ENCODE measurements around the gene FLNC. TPM values are rescaled to one million over a fixed set of nuclear protein-coding genes. Genes with fewer than 3 reads are reported as not detected.

Gene FLNC
- total RNA-seq, 1 experiment from 2014 or later, result 10.2 TPM

DNA sequence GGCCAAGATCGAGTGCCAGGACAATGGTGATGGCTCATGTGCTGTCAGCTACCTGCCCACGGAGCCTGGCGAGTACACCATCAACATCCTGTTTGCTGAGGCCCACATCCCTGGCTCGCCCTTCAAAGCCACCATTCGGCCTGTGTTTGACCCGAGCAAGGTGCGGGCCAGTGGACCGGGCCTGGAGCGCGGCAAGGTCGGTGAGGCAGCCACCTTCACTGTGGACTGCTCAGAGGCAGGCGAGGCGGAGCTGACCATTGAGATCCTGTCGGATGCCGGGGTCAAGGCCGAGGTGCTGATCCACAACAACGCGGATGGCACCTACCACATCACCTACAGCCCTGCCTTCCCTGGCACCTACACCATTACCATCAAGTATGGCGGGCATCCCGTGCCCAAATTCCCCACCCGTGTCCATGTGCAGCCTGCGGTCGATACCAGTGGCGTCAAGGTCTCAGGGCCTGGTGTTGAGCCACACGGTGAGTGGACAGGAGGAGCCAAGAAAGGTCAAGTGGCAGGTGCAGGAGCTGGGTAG is 14.6 kb downstream of the FLNC start:
- DNase-seq (ENCODE audit: low read depth, low spot score) (no peak), ATAC-seq (no peak)
- H3K4me1 ChIP-seq (ENCODE audit: control insufficient read depth, insufficient read depth, low read length), result no peaks in the 10 kb centered on the region
- CTCF ChIA-PET, result no interaction called here
- no peaks in the 10 kb centered on the region for H3K27me3 ChIP-seq (ENCODE audit: control insufficient read depth, insufficient read depth, low read length)
- no peaks in the 10 kb centered on the region for H3K36me3 ChIP-seq (ENCODE audit: control insufficient read depth, insufficient read depth, low read length)
- no peaks in the 10 kb centered on the region for H3K9me3 ChIP-seq (ENCODE audit: control insufficient read depth, insufficient read depth, low read depth, low read length)
- H3K27ac ChIP-seq (ENCODE audit: low read length), result no peak overlapping the region
- TF ChIP-seq POLR2AphosphoS5 (IDR thresholded peaks at IDR 0.05; ENCODE audit: low read depth, low read length) (no peak), SIN3A (IDR thresholded peaks at IDR 0.05; ENCODE audit: borderline replicate concordance, insufficient read depth, low read depth, low read length) (no peak)
- TF ChIP-seq, protein P1, sequence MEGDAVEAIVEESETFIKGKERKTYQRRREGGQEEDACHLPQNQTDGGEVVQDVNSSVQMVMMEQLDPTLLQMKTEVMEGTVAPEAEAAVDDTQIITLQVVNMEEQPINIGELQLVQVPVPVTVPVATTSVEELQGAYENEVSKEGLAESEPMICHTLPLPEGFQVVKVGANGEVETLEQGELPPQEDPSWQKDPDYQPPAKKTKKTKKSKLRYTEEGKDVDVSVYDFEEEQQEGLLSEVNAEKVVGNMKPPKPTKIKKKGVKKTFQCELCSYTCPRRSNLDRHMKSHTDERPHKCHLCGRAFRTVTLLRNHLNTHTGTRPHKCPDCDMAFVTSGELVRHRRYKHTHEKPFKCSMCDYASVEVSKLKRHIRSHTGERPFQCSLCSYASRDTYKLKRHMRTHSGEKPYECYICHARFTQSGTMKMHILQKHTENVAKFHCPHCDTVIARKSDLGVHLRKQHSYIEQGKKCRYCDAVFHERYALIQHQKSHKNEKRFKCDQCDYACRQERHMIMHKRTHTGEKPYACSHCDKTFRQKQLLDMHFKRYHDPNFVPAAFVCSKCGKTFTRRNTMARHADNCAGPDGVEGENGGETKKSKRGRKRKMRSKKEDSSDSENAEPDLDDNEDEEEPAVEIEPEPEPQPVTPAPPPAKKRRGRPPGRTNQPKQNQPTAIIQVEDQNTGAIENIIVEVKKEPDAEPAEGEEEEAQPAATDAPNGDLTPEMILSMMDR (IDR thresholded peaks at IDR 0.05), result no peak
- no TSS peak for BruUV-seq (replicated peaks)
- intact Hi-C loops (cut with micrococcal nuclease; ENCODE audit: unreplicated experiment), result no loop called here
- in situ Hi-C loops (cut with HindIII; ENCODE audit: low pct_unique_long_range_greater_than_20kb, low sequenced_read_pairs), result no loop called here
- POLR2A ChIA-PET, result no interaction called here
- H3K4me3 ChIP-seq (ENCODE audit: low read depth in 2 of 2, low read length in 2 of 2), result no peak overlapping the region

DNA sequence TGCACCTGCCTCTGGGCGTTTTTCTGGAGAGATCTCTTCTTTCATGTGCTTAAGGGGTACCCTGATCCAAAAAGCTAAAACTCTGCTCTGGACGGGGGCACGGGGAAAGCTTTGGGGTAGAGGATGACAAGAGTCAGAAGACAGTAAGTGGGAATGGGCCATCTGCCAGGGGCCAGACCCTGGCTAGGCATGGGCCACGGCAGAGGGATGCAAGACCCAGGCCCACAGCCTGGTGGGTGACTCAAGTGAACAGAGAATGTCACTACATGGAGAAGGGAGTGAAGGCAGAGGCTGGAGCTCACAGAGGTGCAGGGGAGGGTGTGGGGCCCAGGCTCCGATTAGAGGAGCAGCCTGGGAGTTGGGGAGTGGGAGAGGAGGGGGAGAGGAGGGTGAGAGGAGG is 15.3 kb downstream of the FLNC start:
- BruUV-seq (replicated peaks), result no TSS peak
- ChIA-PET CTCF (no interaction called here), POLR2A (no interaction called here)

More for the DNA sequence above, 15.3 kb downstream of the FLNC start:
- in situ Hi-C loops (cut with HindIII; ENCODE audit: low pct_unique_long_range_greater_than_20kb, low sequenced_read_pairs) (no loop called here), intact Hi-C loops (cut with micrococcal nuclease; ENCODE audit: unreplicated experiment) (no loop called here)
- ATAC-seq (no peak), DNase-seq (ENCODE audit: low read depth, low spot score) (no peak)
- Histone ChIP-seq H3K4me1 (ENCODE audit: control insufficient read depth, insufficient read depth, low read length) (no peaks in the 10 kb centered on the region), H3K27ac (ENCODE audit: low read length) (no peak overlapping the region), H3K36me3 (ENCODE audit: control insufficient read depth, insufficient read depth, low read length) (no peaks in the 10 kb centered on the region), H3K9me3 (ENCODE audit: control insufficient read depth, insufficient read depth, low read depth, low read length) (no peaks in the 10 kb centered on the region), H3K27me3 (ENCODE audit: control insufficient read depth, insufficient read depth, low read length) (no peaks in the 10 kb centered on the region), H3K4me3 (ENCODE audit: low read depth in 2 of 2, low read length in 2 of 2) (no peak overlapping the region)
- no peak for TF ChIP-seq POLR2AphosphoS5 (IDR thresholded peaks at IDR 0.05; ENCODE audit: low read depth, low read length)
- no peak for TF ChIP-seq TCF7L2 (IDR thresholded peaks at IDR 0.05; ENCODE audit: low read depth, low read length)
- TF ChIP-seq SIN3A (IDR thresholded peaks at IDR 0.05; ENCODE audit: borderline replicate concordance, insufficient read depth, low read depth, low read length), result no peak
- TF ChIP-seq, protein P2, sequence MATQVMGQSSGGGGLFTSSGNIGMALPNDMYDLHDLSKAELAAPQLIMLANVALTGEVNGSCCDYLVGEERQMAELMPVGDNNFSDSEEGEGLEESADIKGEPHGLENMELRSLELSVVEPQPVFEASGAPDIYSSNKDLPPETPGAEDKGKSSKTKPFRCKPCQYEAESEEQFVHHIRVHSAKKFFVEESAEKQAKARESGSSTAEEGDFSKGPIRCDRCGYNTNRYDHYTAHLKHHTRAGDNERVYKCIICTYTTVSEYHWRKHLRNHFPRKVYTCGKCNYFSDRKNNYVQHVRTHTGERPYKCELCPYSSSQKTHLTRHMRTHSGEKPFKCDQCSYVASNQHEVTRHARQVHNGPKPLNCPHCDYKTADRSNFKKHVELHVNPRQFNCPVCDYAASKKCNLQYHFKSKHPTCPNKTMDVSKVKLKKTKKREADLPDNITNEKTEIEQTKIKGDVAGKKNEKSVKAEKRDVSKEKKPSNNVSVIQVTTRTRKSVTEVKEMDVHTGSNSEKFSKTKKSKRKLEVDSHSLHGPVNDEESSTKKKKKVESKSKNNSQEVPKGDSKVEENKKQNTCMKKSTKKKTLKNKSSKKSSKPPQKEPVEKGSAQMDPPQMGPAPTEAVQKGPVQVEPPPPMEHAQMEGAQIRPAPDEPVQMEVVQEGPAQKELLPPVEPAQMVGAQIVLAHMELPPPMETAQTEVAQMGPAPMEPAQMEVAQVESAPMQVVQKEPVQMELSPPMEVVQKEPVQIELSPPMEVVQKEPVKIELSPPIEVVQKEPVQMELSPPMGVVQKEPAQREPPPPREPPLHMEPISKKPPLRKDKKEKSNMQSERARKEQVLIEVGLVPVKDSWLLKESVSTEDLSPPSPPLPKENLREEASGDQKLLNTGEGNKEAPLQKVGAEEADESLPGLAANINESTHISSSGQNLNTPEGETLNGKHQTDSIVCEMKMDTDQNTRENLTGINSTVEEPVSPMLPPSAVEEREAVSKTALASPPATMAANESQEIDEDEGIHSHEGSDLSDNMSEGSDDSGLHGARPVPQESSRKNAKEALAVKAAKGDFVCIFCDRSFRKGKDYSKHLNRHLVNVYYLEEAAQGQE (IDR thresholded peaks at IDR 0.05; ENCODE audit: insufficient read depth in 1 of 2, low read depth in 2 of 2, low read length in 1 of 2), result no peak
- TF ChIP-seq, protein P1 (IDR thresholded peaks at IDR 0.05), result no peak
